ENCODE results near the gene PRKCQ. TPM values are rescaled to one million over a fixed set of nuclear protein-coding genes. Genes with fewer than 3 reads are reported as not detected.
"Not testable (repeated sequence)": the region's sequence is repeated elsewhere in the genome, so short reads cannot be mapped to it uniquely, and the experiment has no call there.

PRKCQ gene
- total RNA-seq, 1 donor from 2014 or later: 23.9 TPM

DNA sequence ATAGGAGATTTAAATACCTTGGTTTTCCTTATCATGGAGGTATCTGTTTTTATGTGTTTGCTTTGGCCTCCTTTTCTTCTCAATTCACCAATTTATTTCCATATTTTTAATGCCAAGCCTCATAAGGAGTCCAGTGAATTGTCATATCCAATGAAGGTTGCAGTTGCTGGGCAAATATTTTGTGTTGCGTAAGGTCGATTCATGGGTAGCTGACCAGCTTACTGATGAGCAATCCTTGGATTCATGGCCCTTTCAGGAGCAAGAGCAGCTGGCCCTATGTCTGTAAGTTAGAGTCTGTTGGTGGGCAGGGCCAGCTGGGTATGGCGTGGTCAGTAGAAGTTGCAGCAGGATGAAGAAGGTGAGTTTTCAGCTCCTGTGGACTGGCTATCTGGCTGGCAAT lies 194.4 kb downstream of the PRKCQ start:
- peak; percentile 81 for DNase-seq (ENCODE audit: low read depth)

DNA sequence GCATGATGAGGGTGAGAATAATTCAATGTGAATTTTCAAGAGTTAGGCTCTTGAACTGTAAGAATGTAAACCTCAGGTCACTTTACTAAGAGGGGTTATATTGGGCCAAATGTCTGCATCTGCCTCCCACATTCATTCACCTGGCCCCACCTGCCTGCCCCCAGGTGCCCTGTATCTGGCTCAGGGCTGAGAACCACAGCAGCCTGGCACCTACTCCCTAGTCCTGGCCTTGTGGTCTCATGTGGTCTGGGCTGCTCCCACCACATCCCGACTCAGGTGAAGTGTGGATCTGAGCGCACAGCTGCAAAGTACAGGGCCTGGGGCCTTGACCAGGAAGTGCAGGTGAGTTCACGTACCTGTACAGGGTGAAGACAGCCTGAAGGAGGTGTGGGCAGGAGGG lies 195.2 kb downstream of the PRKCQ start:
- no peak for DNase-seq (ENCODE audit: low read depth)

DNA sequence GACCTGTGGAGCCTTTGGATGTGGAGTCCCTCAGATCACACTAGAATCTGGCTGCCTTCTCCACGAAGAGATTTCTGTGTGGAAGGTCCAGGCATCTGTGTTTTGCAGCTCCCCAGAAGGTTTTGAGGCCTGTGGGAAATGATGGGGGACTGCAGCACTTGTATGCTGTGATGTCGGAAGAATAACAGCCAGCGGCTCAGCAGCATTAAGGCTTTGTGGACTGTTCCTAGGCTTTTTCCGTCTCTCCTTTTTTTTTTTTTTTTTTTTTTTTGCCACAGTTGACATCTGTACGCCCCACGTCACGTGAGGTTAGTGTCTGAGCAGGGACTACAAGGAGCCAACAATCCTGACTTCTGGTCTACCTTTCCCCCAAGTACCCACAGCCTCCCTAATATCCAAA lies 196.0 kb downstream of the PRKCQ start:
- DNase-seq (ENCODE audit: low read depth): no peak

DNA sequence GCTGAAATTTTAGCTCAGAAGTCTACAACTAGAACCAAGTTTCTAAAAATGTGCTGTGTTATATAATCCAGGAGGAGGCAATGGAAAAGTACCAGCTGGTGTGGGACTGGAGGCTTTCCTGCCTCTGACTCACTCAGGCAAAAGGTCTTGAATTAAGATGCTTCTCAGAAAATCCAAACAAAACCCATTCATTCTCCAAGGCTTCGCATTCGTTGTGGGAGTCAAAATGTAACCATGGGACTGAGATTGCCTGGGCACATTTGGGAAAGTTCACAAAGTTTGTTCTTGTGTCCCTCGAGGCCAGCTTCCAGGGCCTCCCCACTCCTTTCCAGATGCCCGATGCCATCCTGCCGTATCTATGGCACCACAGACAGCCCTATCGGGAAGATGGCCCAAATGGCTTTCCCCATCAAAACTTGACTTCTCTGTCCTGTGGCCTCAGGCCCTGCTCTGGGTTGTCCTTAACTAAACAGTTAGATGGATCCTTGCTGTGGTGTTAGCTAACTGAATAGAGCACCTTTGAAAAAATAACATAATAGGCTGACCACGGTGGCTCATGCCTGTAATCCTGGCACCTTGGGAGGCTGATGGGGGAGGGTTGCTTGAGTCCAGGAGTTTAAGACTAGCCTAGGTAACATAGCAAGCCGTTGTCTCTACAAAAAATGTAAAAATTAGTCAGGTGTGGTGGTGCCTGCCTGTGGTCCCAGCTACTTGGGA lies 196.8 kb downstream of the PRKCQ start:
- peak; percentile 69 for DNase-seq (ENCODE audit: low read depth)

DNA sequence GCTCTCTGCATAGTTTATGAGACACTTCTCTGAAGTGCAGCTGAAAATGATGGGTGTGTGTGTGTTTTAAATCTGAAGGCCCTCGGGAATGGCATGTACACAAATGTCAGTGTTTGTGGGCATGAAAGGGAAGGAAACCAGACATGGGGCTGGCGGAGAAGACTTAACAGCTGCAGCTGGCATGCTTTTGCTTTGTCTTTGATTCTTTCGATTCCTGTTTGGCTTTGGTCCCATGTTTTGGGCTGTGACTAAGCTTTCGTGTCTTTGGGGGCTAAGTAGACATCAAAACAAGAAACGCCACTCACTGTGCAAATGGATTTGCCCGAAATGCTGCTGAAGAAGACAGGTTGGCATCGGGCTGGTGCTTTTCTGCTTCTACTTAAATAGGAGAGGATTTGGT lies 198.0 kb downstream of the PRKCQ start:
- no peak for DNase-seq (ENCODE audit: low read depth)

DNA sequence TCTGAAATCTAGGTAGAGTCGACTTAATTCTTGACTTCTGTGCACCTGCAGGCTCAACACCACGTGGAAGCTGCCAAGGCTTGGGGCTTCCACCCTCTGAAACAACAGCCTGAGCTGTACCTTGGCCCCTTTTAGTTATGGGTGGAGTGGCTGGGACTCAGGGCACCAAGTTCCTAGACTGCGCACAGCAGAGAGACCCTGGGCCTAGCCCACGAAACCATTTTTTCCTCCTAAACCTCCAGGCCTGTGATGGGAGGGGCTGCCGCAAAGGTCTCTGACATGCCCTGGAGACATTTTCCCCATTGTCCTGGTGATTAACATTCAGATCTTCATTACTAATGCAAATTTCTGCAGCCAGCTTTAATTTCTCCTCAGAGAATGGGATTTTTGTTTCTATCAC lies 199.6 kb downstream of the PRKCQ start:
- DNase-seq (ENCODE audit: low read depth): not testable (repeated sequence)

DNA sequence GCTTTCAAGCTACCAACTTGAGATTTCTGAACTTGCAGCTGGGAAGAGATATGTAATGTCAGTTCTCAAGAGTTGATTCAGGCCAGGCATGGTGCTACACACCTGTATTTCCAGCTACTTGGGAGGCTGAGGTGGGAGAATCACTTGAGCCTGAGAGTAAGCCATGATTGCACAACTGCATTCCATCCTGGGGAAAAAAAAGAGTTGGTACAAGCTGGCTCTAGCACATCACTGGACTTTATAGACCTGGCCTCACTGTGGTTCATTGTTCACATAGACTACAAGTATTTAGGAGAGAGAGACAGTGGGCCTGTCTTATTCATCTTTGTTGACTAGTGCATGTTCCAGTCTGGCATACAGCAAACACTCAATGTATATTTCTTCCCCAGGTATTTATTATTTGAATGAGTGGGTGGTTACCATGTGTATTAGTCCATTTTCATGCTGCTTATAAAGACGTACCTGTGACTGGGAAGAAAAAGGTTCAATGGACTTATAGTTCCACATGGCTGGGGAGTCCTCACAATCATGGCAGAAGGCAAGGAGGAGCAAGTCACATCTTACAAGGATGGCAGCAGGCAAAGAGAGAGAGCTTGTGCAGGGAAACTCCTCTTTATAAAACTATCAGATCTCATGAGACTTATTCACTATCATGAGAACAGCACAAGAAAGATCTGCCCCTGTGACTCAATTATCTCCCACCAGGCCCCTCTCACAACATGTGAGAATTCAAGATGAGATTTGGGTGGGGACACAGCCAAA lies 200.9 kb downstream of the PRKCQ start:
- DNase-seq (ENCODE audit: low read depth): no peak

Measured in renal cortical epithelial cell (primary cell).